ENCODE measurements around the gene RRAGD.

DNA sequence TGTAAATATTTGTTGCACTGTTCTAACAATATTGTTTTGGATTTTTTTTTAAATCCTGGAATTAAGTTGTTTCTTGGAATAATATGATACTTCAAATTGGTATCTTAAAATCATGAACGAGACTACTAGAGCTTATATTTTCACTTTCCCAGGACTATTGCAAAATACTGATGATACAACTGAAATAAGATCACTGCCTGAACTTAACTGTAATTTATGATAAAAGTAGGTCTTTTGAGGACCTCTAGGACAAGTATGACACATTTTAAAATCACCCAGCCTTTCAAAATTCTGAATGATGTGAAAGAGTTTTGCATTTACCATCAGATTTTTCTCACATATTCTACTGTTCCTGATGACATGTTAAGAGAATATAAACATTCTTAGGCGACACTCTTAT, 50.9 kb downstream of the RRAGD start:
- TF ChIP-seq CTCF (IDR thresholded peaks at IDR 0.05; ENCODE audit: low read depth, low read length, missing input control): no peak
- no peak for TF ChIP-seq ATF3 (IDR thresholded peaks at IDR 0.05)
- TF ChIP-seq RAD21 (IDR thresholded peaks at IDR 0.05): no peak
- no peak for TF ChIP-seq SP1 (IDR thresholded peaks at IDR 0.05)
- no peak for TF ChIP-seq GABPA (IDR thresholded peaks at IDR 0.05 in 1 of 2, conservative IDR thresholded peaks at IDR 0.05 in 1 of 2)
- TF ChIP-seq, protein P1, sequence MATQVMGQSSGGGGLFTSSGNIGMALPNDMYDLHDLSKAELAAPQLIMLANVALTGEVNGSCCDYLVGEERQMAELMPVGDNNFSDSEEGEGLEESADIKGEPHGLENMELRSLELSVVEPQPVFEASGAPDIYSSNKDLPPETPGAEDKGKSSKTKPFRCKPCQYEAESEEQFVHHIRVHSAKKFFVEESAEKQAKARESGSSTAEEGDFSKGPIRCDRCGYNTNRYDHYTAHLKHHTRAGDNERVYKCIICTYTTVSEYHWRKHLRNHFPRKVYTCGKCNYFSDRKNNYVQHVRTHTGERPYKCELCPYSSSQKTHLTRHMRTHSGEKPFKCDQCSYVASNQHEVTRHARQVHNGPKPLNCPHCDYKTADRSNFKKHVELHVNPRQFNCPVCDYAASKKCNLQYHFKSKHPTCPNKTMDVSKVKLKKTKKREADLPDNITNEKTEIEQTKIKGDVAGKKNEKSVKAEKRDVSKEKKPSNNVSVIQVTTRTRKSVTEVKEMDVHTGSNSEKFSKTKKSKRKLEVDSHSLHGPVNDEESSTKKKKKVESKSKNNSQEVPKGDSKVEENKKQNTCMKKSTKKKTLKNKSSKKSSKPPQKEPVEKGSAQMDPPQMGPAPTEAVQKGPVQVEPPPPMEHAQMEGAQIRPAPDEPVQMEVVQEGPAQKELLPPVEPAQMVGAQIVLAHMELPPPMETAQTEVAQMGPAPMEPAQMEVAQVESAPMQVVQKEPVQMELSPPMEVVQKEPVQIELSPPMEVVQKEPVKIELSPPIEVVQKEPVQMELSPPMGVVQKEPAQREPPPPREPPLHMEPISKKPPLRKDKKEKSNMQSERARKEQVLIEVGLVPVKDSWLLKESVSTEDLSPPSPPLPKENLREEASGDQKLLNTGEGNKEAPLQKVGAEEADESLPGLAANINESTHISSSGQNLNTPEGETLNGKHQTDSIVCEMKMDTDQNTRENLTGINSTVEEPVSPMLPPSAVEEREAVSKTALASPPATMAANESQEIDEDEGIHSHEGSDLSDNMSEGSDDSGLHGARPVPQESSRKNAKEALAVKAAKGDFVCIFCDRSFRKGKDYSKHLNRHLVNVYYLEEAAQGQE (IDR thresholded peaks at IDR 0.05): no peak
- TF ChIP-seq FOXA2 (IDR thresholded peaks at IDR 0.05): no peak
- no peak for TF ChIP-seq TAF1 (conservative IDR thresholded peaks at IDR 0.05)
- TF ChIP-seq YY1 (IDR thresholded peaks at IDR 0.05): no peak
- TF ChIP-seq JUND (IDR thresholded peaks at IDR 0.05): no peak
- no peak for TF ChIP-seq ZBTB33 (IDR thresholded peaks at IDR 0.05)
- TF ChIP-seq EGR1 (IDR thresholded peaks at IDR 0.05; ENCODE audit: low read depth in 2 of 2): no peak
- TF ChIP-seq MAX (IDR thresholded peaks at IDR 0.05): no peak
- TF ChIP-seq NR2F2 (IDR thresholded peaks at IDR 0.05): no peak

Measured in liver (tissue), 3 donors.